Neural progenitor cell (in vitro differentiated cells): Measurements from ENCODE around the gene FBLN7.
"Not testable (repeated sequence)": the region's sequence is repeated elsewhere in the genome, so short reads cannot be mapped to it uniquely, and the experiment has no call there.

Source experiments
- EZH2 ChIP-seq: fragments of 200-600 bp; sonication (generic); IDR thresholded peaks from 2 replicates; pipeline ENCODE4 v1.6.1; 2017; ENCODE audit warnings: antibody characterized with exemption, mild to moderate bottlenecking, moderate library complexity
- EZH2phosphoT487 ChIP-seq: fragments of 200-600 bp; sonication (generic); IDR thresholded peaks from 2 replicates; pipeline ENCODE4 v1.6.1; 2017; ENCODE audit warnings: antibody characterized with exemption
- TF ChIP-seq, protein P1 (sequence below): fragments of 200-600 bp; sonication (generic); IDR thresholded peaks from 2 replicates; pipeline ENCODE4 v1.5.1; 2017; ENCODE audit warnings: antibody characterized with exemption, mild to moderate bottlenecking

GRCh38 chr2:112139033-112139614, 939 bp downstream of the FBLN7 start:
- TF ChIP-seq EZH2phosphoT487, EZH2: not testable (repeated sequence)
- TF ChIP-seq, protein P1, sequence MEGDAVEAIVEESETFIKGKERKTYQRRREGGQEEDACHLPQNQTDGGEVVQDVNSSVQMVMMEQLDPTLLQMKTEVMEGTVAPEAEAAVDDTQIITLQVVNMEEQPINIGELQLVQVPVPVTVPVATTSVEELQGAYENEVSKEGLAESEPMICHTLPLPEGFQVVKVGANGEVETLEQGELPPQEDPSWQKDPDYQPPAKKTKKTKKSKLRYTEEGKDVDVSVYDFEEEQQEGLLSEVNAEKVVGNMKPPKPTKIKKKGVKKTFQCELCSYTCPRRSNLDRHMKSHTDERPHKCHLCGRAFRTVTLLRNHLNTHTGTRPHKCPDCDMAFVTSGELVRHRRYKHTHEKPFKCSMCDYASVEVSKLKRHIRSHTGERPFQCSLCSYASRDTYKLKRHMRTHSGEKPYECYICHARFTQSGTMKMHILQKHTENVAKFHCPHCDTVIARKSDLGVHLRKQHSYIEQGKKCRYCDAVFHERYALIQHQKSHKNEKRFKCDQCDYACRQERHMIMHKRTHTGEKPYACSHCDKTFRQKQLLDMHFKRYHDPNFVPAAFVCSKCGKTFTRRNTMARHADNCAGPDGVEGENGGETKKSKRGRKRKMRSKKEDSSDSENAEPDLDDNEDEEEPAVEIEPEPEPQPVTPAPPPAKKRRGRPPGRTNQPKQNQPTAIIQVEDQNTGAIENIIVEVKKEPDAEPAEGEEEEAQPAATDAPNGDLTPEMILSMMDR = not testable (repeated sequence)
